HG03135 (cell line): ENCODE data around the gene HSF5.

Experiments
- ATAC-seq: cut with Tn5 transposase; IDR thresholded peaks from one replicate; pipeline ENCODE4 v1.9.1; 2021; ENCODE audit warnings: mild to moderate bottlenecking, moderate library complexity; ENCODE audit not compliant: unreplicated experiment

The HSF5 gene

DNA sequence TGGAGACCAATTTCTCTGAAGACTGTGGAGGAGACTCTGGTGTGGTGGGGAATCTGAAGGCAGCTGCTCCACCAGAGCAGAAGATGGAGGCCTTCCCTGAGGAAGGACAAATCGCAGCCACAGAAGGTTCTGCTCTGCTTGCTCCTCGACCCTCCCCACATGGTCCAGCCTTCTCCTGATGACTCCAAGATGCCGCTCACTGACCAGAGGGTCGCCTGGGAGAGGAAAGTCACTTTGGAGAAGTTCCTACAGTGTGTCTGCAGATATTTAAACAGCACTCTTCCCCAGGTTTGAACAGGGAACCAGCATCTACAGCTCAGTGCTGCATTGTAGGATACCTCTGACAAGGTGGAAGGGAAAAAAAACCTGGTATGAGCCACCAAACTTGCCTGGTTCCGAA is 115.2 kb downstream of the HSF5 start:
- no peak for ATAC-seq

DNA sequence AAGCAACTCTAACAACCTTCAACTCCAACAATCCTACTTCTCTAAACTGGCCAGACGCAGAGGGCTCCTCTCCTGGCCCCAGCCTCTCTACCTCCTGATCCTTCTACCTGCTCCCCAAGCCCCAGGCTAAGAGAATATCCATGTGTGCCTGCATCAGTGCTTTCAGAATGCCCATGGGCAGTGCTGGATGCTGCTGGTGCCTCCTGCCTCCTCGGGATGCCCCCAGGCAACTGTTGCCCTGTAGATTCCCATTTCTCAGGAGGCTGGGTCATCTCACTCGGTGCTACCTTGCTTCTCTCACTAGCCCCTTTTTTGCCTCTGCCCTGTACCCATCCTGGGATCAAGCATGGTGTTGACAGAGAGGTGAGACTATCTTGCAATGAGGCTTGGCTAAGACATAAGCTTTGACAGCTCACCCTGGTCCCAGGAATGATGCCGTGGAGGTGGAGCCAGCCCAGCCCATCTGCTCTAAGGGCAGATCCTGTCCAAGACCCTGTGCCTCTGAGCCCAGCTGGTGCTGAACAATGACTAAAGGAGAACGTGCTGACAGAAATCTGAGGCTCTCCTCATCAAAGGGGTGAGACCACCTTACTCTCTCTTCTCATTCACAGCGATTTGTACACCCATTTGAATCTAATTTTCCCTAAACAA is 116.8 kb downstream of the HSF5 start:
- ATAC-seq: no peak

DNA sequence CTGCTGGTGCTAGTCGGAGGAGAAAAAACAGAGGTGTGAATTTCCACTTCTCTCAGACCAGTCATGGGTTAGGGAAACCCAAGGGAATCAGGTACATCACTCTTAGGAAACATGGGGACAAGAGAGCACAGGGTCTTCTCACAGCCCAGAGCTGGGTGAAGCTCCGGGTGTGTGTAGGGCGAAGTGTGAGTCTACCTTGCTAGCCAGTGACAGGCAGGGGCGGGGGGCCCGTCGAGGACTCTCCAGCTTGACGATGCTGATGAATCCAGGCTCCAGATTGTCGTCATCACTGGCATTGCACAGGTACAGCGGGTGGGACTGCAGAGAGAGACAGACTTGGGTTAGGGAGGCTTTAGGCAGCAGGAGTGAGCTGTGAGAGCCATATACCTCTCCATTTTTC is 117.5 kb downstream of the HSF5 start:
- no peak for ATAC-seq

DNA sequence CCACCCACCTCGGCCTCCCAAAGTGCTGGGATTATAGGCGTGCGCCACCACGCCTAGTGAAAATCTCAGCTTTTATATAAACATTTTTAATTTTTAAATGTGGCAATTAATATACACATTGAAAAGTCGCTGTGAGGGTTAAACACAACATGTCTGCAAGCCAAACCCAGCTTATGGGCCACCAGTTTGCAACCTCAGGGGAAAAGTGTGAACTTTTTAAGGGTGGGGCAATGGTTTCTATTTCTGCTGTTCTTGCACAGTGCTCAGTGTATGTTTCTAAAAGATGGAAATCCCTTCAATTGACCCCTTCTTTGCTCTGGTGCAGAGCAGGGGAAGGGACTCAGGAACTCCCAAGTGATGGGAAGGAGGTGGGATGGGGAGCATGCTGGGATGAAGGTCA is 117.9 kb downstream of the HSF5 start:
- ATAC-seq: no peak
